ENCODE measurements around the gene EIF4A3.

The EIF4A3 gene

DNA sequence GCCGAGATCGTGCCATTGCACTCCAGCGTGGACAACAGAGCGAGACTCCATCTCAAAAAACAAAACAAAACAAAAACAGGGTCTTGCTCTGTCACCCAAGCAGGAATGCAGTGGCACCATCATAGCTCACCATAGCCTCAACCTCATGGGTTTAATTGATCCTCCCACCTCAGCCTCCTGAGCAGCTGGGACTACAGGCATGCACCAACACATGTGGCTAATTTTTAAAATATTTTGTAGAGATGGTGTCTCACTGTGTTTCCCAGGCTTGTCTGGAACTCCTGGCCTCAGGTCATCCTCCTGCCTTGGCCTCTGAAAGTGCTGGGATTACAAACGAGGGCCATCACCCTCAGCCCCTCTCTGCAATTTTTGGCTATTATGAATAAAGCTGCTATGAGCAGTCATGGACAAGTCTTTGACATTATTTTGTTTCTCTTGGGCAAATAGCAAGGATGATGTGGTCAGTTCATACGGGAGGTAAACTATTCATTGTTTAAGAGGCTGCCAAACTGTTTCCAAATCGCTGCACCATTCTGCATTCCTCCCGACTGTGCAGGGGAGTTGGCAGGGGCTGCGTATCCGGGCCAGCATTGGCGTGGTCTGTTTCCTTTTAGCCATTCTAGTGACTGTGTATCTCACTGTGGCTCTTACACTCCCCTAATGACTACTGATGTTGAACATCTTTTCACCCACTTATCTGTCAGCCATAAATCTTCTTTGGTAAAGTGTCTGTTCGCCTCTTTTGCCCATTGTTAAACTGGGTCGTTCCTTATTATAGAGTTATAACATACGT lies 21.1 kb downstream of the EIF4A3 start:
- H3F3A ChIP-seq (ENCODE audit: insufficient read depth, low read length), result no peaks in the 10 kb centered on the region
- no peaks in the 10 kb centered on the region for H3K4me1 ChIP-seq (ENCODE audit: insufficient read depth, low read length, severe bottlenecking)
- peaks cover 3% of the 10 kb centered on the region; the same call in 1 of the 2 replicates for H3K27me3 ChIP-seq (ENCODE audit: insufficient read depth, low read length)
- no peaks in the 10 kb centered on the region for H3K9me2 ChIP-seq (ENCODE audit: low read depth, low read length)
- H3K27ac ChIP-seq (ENCODE audit: low read depth, low read length, poor library complexity, severe bottlenecking), result no peak overlapping the region
- no peak overlapping the region for H3K4me3 ChIP-seq (ENCODE audit: low read depth, low read length, poor library complexity, severe bottlenecking)
- H4K20me1 ChIP-seq (ENCODE audit: insufficient read depth, low read length), result no peaks in the 10 kb centered on the region
- no peak overlapping the region for H3K9ac ChIP-seq (ENCODE audit: low read length)
- H3K4me2 ChIP-seq (ENCODE audit: low read length), result no peak overlapping the region
- no peak overlapping the region for H2AFZ ChIP-seq (ENCODE audit: low read length)
- H3K9me3 ChIP-seq (ENCODE audit: low read length), result no peaks in the 10 kb centered on the region
- no peaks in the 10 kb centered on the region for H3K36me3 ChIP-seq (ENCODE audit: insufficient read depth, low read length)
- TF ChIP-seq EZH2 (IDR thresholded peaks at IDR 0.05; ENCODE audit: borderline replicate concordance, low read length), result no peak
- TF ChIP-seq CTCF (IDR thresholded peaks at IDR 0.05; ENCODE audit: low read length), result no peak
- H3K79me2 ChIP-seq (ENCODE audit: insufficient read depth, low read length), result no peaks in the 10 kb centered on the region

DNA sequence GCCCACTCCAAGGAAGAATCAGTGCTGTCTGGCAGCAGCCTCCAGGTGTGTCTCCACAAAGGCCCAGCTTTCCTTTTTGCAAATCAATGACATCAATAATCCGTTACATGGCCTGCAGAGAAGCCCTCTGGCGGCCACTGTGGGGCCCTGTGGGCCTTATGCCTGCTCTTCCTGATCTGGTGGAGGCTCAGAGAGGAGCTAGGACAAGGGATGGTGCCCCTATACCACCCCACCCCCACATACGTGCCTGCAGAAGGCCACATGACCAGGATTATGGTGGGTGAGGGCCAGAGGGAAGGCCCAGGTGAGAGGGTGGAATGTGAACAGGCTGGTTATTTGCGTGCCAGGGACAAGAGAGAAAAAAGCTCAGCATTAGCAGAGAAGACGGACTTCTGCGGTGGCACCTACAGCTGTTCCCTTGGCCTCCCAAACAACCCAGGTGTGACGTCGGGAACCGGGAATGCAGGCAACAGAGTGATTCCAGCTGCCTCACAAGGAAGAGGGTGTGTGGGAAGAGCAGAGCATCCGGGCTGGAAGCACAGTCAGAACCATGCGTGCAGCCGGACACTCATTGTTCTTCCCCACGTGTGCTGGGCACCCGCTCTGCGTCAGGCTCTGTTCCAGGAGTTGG lies 22.5 kb downstream of the EIF4A3 start:
- H3K9ac ChIP-seq (ENCODE audit: low read length), result no peak overlapping the region
- peaks cover 3% of the 10 kb centered on the region; the same call in 1 of the 2 replicates for H3K27me3 ChIP-seq (ENCODE audit: insufficient read depth, low read length)
- H3K9me2 ChIP-seq (ENCODE audit: low read depth, low read length), result no peaks in the 10 kb centered on the region
- H3K9me3 ChIP-seq (ENCODE audit: low read length), result no peaks in the 10 kb centered on the region
- no peak overlapping the region for H3K4me3 ChIP-seq (ENCODE audit: low read depth, low read length, poor library complexity, severe bottlenecking)
- H2AFZ ChIP-seq (ENCODE audit: low read length), result no peak overlapping the region
- no peak overlapping the region for H3K27ac ChIP-seq (ENCODE audit: low read depth, low read length, poor library complexity, severe bottlenecking)
- TF ChIP-seq EZH2 (IDR thresholded peaks at IDR 0.05; ENCODE audit: borderline replicate concordance, low read length), result no peak
- peak; percentile 26; the same call in 1 of the 2 replicates for TF ChIP-seq CTCF (IDR thresholded peaks at IDR 0.05; ENCODE audit: low read length)
- no peak overlapping the region for H3K4me2 ChIP-seq (ENCODE audit: low read length)
- no peaks in the 10 kb centered on the region for H3F3A ChIP-seq (ENCODE audit: insufficient read depth, low read length)
- H3K36me3 ChIP-seq (ENCODE audit: insufficient read depth, low read length), result no peaks in the 10 kb centered on the region
- no peaks in the 10 kb centered on the region for H3K4me1 ChIP-seq (ENCODE audit: insufficient read depth, low read length, severe bottlenecking)
- no peaks in the 10 kb centered on the region for H3K79me2 ChIP-seq (ENCODE audit: insufficient read depth, low read length)
- no peaks in the 10 kb centered on the region for H4K20me1 ChIP-seq (ENCODE audit: insufficient read depth, low read length)

DNA sequence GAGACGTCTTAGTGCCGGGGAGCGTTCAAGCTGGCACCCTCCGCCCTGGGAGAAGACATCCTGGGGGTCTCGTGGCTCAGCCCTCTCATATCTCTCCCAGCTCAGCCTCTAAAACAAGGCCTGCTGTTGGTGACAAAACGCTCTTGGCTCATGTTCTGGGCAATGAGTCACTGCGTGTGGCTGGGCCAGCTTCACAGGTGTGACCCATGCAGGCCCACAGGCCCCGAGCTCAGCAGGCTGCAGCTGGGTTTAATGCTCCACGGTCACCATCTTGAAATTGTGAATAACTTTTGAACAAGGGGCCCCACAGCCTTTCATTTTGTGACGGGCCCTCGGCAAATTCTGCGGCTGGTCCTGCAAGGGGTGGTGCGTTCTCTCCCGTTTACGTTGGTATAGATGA lies 23.1 kb downstream of the EIF4A3 start:
- Histone ChIP-seq H3K4me3 (ENCODE audit: low read depth, low read length, poor library complexity, severe bottlenecking) (no peak overlapping the region), H3K27ac (ENCODE audit: low read depth, low read length, poor library complexity, severe bottlenecking) (no peak overlapping the region), H2AFZ (ENCODE audit: low read length) (no peak overlapping the region), H3K9me2 (ENCODE audit: low read depth, low read length) (no peaks in the 10 kb centered on the region), H3K4me2 (ENCODE audit: low read length) (no peak overlapping the region), H3K27me3 (ENCODE audit: insufficient read depth, low read length) (peaks cover 3% of the 10 kb centered on the region; the same call in 1 of the 2 replicates), H3K4me1 (ENCODE audit: insufficient read depth, low read length, severe bottlenecking) (no peaks in the 10 kb centered on the region), H3K9ac (ENCODE audit: low read length) (no peak overlapping the region), H3K36me3 (ENCODE audit: insufficient read depth, low read length) (no peaks in the 10 kb centered on the region), H3K9me3 (ENCODE audit: low read length) (no peaks in the 10 kb centered on the region), H4K20me1 (ENCODE audit: insufficient read depth, low read length) (no peaks in the 10 kb centered on the region), H3K79me2 (ENCODE audit: insufficient read depth, low read length) (no peaks in the 10 kb centered on the region), H3F3A (ENCODE audit: insufficient read depth, low read length) (no peaks in the 10 kb centered on the region)
- TF ChIP-seq CTCF (IDR thresholded peaks at IDR 0.05; ENCODE audit: low read length), result no peak
- TF ChIP-seq EZH2 (IDR thresholded peaks at IDR 0.05; ENCODE audit: borderline replicate concordance, low read length), result no peak

All from OCI-LY1 (cell line).